UCSD-AML1 (cell line): ENCODE measurements around the gene MRO.
"Not testable (repeated sequence)": the region's sequence is repeated elsewhere in the genome, so short reads cannot be mapped to it uniquely, and the experiment has no call there.

Experiments used
- DNase-seq: peaks from one replicate; lab custom pipeline; 2025; ENCODE audit not compliant: unreplicated experiment; lab: John Stamatoyannopoulos, UW

MRO gene

GRCh38 chr18:50793641-50794565 is 25.9 kb downstream of the MRO start:
- DNase-seq, result no peak

- no peak for DNase-seq
Measured at GRCh38 chr18:50792885-50793284, 26.9 kb downstream of the MRO start.

- DNase-seq, result no peak
Measured at GRCh38 chr18:50791599-50792438, 28.0 kb downstream of the MRO start.

- no peak for DNase-seq
Measured at GRCh38 chr18:50790948-50791347, 28.9 kb downstream of the MRO start.

GRCh38 chr18:50790241-50790640 is 29.6 kb downstream of the MRO start:
- DNase-seq, result no peak

GRCh38 chr18:50788284-50788683 is 31.5 kb downstream of the MRO start:
- no peak for DNase-seq

- no peak for DNase-seq
Measured at GRCh38 chr18:50786864-50787263, 33.0 kb downstream of the MRO start.

GRCh38 chr18:50783553-50783952 is 36.3 kb downstream of the MRO start:
- DNase-seq, result no peak

- DNase-seq, result not testable (repeated sequence)
Measured at GRCh38 chr18:50779021-50779420, 40.8 kb downstream of the MRO start.

GRCh38 chr18:50776383-50776782 is 43.4 kb downstream of the MRO start:
- DNase-seq, result no peak

- no peak for DNase-seq
Measured at GRCh38 chr18:50775726-50776125, 44.1 kb downstream of the MRO start.

GRCh38 chr18:50775207-50775606 is 44.6 kb downstream of the MRO start:
- no peak for DNase-seq

- no peak for DNase-seq
Measured at GRCh38 chr18:50769463-50769862, 50.4 kb downstream of the MRO start.

- DNase-seq, result no peak
Measured at GRCh38 chr18:50757358-50757757, 62.5 kb downstream of the MRO start.

GRCh38 chr18:50754297-50754696 is 65.5 kb downstream of the MRO start:
- no peak for DNase-seq

- no peak for DNase-seq
Measured at GRCh38 chr18:50753311-50753710, 66.5 kb downstream of the MRO start.

GRCh38 chr18:50751947-50752346 is 67.9 kb downstream of the MRO start:
- no peak for DNase-seq

GRCh38 chr18:50751490-50751889 is 68.3 kb downstream of the MRO start:
- DNase-seq, result no peak

GRCh38 chr18:50750546-50750945 is 69.3 kb downstream of the MRO start:
- DNase-seq, result no peak

- no peak for DNase-seq
Measured at GRCh38 chr18:50749945-50750344, 69.9 kb downstream of the MRO start.

GRCh38 chr18:50749421-50749820 is 70.4 kb downstream of the MRO start:
- no peak for DNase-seq
